GM19035 (cell line): Measurements from ENCODE around the gene RELA.

Source experiments
- ATAC-seq: cut with Tn5 transposase; IDR thresholded peaks from one replicate; pipeline ENCODE4 v1.9.1; 2021; ENCODE audit not compliant: unreplicated experiment

RELA gene

DNA sequence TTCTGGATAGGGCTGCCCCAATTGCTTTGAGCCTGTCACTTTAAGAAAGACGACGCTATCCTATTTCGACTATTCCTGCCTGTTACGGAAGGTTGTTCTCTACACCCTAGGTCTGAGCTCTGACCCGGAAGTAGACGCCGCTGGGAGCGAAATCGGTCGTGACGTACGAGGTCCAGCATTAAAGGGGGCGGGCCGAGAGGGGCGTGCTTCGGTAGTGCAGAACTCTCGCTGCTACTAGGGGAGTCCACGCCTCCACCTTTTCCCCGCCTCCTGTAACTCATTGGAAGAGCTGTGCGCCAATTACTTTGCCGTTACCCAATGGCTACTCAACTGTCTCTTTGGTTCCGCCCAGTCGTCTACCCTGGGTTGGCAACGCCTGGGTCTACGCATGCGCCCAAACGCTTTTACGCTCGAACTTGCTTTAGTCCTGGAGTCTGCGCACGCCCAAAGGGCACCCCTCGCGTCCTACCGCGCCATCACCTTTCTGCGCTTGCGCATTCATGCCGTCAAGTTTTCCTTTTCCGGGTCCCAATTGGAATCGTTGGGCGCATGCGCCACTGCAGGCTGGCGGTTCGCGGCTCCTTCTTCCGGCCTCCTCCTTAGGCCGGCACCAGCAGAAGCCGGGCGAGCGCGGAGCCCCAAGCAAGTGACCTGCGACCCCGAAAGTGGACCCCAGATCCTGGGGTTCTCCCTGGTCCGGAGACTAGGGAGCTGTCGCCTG, 47.3 kb downstream of the RELA start, which contains the start of gene PCNX3:
PCNX3 (plus strand) TSS at position 548 of the 721 bp plus-strand sequence. CDS start 536 bp downstream, outside the sequence.
- ATAC-seq = peak; percentile 86

DNA sequence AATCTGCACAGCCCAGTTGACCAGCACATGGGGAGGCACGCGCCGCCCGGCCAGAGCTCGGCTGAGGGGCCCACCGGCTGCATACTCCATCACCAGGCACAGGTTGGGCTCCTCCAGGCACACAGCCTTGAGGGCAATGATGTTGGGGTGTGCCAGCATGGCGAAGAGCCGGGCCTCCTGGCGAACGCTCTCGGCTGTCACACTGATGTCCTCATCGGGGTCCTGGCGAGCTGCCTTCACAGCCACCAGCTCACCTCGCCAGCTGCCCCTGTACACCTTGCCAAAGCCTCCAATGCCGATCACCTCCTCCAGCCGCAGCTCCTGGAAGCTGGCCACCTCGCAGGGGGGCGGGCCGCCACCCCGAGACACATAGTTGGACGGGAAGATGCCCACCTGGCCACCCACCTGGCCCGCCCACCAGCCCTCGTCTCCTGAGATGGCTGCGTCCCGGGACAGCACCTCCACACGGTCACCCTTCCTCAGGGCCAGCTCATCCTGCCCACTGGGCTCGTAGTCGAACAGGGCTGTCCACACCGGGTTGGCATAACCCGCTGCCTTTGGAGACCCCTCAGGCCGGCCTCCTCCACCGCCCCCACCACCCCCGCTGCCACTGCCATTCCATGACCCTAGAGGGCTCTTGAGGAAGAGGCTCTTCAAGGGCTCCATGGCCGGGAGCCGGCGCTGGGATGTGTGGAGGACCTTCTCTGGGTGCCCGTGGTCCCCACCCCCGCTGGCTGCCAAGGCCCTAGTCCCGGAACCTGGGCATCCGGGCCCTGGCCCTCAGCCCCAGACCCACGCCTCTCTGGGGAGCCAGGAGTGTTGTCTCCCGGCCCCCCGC, 49.4 kb downstream of the RELA start:
- no peak for ATAC-seq

DNA sequence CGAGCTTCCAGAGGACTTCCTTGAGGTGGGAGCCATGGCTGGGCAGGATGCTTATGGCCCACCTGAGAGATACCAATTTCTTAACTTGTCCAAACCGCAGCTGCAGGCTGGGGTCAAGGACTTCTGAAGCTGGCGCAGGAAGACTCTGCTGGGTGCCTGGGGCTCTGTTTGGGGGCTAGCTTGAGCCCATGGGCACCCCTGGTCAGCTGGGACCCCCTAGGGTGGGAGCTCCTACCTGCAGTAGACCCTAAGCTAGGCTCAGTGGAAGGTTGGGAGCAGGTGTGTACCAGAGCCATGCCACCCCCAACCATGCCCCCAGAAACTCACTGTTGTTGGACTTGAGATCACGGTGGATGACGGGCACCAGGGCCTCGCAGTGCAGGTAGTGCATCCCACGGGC, 50.0 kb downstream of the RELA start:
- no peak for ATAC-seq

DNA sequence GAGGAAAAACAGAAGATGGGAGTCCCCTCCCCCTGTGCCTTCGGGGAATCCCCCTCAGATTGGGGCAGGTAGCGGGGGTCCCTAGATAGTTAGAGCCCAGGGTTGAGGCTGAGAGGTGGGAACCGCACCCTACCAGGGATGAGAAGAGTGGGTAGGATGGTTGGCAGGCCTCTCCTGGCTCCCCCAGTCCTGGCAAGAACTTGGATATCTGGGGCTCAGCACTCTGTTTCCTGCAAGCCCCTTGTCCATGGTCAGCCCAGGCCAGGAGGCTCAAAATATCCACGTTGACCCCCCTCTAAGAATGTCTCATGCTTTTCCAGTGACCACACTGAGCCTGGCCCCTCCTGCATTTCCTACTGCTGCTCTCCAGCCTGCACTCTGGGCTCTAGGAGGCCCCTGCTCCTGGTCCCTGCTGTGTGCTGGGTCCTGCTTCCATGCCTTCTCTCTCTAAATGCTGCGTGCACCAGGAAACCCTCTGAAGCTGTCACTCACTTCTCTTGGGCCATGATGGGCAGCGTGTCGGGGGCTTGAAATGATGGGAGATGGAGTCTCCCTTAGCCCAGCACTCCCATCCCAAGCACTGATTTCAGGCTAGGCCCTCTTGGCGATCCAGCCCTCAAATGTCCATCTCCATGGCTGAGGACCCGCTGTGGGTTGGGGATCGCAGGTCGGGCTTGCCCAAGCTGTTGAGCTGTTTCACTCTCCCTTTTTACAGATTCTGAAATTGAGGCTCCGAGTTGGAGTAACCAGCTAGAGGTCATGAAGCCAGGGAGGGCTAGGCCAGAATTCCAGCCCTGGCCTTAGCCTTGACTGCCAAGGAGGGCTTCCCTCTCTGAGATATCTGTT, 50.7 kb downstream of the RELA start:
- ATAC-seq = no peak

DNA sequence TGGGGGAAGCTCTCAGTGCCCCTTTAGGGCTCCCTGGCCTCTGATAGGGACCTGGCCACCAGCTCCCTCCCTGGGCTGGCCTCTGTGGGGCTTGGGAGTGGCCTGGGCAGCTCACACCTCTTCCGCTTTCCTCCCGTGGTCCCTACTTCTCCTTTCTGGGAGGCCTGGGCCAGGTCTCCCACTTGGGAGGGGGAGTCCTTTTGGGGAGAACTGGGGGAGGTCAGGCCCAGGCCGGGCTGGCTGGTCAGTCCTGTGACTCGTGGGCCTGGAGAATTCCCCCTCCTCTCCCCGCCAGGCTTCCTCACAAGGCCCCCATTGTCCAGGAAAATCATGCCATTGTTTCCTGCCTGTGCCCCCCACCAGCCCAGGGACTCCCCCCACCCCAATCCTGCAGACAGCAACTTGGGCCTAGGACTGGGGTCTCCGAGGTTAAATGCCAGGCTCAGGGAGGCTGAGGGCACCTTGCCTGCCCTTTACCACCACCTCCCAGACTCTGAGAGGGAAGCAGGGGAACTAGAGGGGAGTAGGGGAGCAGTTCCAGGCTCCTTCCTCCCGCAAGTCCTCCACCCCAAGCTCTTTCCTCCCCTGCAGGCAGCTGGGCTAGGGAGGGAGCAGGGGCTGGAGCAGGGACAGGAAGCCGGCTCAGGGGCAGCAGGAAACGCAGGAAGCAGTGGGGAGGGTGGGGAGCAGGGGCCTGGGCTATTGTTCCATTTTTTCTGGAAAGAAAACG, 51.5 kb downstream of the RELA start:
- ATAC-seq = no peak

DNA sequence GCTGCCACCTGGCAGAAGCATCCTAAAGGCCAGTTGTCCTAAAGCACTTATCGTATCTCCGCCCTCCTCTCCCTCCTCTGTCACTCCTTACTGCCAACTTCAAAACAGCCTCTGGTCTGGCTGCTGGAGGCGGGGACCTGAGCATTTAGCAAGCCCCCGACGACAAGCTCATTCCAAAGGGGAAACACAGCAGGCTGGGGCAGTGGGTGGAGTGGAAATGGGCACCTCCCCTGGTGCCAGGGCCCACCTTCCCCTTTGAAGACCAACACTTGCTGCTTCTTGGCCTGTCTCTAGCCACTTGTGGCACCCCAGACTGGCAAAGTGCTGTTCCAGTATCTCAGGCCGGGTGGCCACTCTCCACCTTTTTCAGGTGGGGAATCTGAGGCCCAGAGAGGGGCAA, 52.3 kb downstream of the RELA start:
- no peak for ATAC-seq

DNA sequence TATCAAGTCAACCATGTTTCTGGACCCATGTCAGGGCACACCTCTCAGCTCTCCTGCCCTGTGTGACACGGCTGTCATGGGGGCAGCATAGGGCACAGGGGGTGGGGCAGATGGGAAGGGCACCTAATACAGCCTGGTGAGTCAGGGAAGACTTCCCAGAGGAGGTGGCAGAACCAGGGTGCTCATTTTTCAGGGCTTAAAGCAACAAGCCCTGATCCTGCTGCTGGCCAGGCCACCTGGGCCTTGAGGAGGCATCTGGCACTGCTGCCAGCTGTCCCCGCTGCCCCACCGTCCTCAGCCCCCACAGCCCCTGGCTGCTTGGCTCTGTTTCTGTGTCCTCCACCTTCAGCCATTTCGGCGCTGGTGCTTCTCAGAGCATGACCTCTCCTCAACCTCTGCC, 53.1 kb downstream of the RELA start:
- ATAC-seq = no peak

DNA sequence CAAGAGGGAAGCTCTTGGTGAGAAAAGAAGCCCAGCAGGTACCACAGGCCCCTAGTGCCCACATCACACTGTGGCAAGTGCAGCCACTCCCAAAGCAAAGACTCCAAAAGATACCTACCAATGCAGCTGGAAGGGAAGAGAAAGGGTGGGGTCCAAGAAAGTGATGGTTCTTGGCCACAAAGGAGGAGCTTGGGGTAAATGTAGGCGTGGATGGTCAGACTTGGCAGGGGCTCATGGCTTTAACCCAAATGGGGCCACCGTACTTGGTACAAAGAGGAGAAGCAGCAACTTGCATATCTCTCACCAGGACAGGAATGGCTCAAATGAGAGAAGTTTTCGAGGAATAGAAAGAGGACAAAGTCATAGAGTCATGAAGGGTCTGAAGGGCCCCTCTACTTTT, 53.5 kb downstream of the RELA start:
- no peak for ATAC-seq

DNA sequence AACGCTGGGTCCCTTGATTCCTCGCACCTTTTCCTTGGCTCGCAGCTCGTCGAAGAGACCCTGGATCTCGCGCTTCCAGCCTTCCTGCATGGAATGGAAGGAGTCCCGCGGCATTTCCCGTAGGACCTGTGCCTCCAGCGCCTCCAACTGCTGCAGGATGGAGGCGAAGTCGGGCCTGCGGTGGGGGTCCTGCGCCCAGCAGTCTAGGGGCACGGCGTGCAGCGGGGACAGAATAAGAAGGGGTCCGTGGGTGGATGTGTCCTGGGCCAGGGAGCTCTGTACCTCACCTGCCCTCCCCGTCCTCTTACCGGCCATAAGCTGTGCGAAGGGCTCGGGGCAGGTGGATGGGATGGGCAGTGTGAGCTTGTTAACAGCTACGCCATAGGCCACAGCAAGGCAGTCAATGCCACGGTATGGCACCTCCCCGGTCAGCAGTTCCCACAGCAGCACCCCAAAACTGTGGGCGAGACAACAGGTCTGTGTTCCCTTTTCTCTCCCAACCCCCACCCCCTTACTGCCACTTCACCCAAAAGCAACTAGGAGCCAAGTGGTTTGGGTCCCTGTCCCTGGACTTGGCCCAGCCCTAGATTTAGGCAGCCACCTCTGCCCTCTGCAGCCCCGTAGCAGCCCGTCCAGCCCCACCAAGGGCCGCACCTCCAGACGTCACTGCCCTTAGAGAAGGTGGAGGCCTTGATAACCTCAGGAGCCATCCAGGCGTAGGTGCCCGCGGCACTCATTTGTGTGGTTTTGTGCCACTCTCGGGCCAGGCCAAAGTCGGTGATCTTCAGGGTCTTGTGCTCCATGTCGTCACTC, 54.9 kb downstream of the RELA start:
- no peak for ATAC-seq

DNA sequence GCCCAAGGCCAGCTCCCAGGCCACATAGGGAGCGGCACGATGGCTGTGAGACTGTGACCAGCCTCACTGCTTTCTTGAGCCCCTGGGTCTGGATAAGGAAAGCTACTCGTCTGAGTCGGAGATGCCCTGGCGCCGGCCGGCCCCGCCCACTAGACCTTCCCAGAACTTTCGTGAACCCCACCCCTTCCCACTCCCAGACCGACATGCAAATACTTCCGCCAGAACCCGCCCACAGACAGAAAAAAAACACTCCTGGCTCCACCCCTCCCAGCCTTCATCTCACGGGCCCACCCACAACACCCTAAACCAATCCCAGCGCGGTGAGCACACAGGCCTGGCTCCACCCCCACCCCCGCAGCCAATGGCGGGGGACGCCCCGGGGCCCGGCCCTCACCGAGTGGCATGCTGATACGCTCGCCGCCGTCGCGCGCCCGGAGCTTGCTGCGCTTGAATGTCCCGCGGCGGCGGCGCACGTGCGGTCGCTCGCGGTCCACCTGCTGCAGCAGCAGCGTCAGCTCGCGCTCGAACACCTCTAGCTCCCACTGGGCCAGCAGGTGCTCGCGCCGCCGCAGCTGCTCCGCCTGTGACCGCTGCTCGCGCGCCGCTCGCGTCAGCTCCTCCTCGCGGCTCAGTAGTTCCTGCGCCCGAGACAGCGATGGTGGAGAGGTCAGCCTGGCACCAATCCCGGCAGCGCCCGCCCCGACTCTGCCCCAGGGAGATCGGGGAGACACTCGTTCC, 55.7 kb downstream of the RELA start:
- ATAC-seq = no peak

DNA sequence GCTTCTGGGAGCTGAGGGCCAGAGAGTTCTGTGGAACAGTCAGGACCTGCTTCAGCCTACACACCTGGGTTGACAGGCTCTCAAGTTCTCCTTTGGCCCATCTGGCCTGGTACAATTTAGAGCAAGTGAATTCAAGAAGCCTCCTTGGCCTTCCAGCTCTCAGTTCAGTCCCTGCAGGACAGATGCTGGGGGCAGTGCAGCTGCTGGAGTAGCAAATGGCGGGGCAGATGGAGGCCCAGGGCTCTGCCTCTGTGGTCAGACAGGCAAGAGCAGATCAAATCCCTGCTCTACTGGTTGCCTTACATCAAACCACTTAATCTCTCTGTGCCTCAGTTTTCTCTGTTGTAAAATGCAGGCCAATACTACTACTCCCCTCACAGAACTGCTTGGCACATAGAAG, 58.5 kb downstream of the RELA start:
- no peak for ATAC-seq
